Duodenal mucosa (tissue), 2 donors: ENCODE measurements around the gene SMPD3.

Experiments
- H3K27ac ChIP-seq: one replicate; pipeline ENCODE4 v1.7.0; 2013; ENCODE audit warnings: low read depth, low read length
- H3K27me3 ChIP-seq, 2 donors: one replicate each; pipeline ENCODE4 v1.7.0; 2013; ENCODE audit warnings: low read length in 2 of 2, control low read depth in 1 of 2; ENCODE audit not compliant: insufficient read depth in 2 of 2, control insufficient read depth in 1 of 2
- H3K36me3 ChIP-seq, 2 donors: one replicate each; pipeline ENCODE4 v1.7.0; 2013; ENCODE audit warnings: low read length in 2 of 2, control low read depth in 1 of 2; ENCODE audit not compliant: insufficient read depth in 2 of 2, control insufficient read depth in 1 of 2
- H3K4me1 ChIP-seq, 2 donors: one replicate each; pipeline ENCODE4 v1.7.0; 2013; ENCODE audit warnings: low read length in 2 of 2, control low read depth in 1 of 2; ENCODE audit not compliant: insufficient read depth in 2 of 2, control insufficient read depth in 1 of 2
- H3K4me3 ChIP-seq, 2 donors: one replicate each; pipeline ENCODE4 v1.7.0; 2013; ENCODE audit warnings: low read length in 2 of 2, low read depth in 1 of 2
- H3K9ac ChIP-seq, 2 donors: one replicate each; pipeline ENCODE4 v1.7.0; 2013; ENCODE audit warnings: low read length in 2 of 2, low read depth in 1 of 2
- H3K9me3 ChIP-seq, 2 donors: one replicate each; pipeline ENCODE4 v1.7.0; 2013; ENCODE audit warnings: low read length in 2 of 2, control low read depth in 1 of 2; ENCODE audit not compliant: control insufficient read depth in 1 of 2

The SMPD3 gene

DNA sequence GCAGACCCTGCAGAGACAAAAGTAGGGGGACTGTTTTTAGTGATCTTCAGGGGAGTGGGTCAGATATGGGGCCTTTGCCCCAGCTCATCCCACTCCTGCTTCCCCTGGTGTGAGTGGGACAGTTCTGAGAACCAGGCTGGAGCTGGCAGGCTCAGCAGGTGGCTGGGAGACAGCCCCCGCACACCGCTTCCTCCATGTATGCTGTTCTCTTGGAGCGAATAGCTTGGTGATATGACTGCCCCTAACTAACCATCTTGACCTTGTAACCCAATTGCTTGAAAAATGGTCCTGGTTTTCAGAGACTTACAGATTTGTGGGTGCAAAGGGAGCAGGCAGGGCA is 76.0 kb downstream of the SMPD3 start:
- Histone ChIP-seq H3K4me3 (no peak overlapping the region), H3K4me1 (peaks cover 16 to 21% of the 10 kb centered on the region in 2 donors), H3K27ac (no peak overlapping the region)

DNA sequence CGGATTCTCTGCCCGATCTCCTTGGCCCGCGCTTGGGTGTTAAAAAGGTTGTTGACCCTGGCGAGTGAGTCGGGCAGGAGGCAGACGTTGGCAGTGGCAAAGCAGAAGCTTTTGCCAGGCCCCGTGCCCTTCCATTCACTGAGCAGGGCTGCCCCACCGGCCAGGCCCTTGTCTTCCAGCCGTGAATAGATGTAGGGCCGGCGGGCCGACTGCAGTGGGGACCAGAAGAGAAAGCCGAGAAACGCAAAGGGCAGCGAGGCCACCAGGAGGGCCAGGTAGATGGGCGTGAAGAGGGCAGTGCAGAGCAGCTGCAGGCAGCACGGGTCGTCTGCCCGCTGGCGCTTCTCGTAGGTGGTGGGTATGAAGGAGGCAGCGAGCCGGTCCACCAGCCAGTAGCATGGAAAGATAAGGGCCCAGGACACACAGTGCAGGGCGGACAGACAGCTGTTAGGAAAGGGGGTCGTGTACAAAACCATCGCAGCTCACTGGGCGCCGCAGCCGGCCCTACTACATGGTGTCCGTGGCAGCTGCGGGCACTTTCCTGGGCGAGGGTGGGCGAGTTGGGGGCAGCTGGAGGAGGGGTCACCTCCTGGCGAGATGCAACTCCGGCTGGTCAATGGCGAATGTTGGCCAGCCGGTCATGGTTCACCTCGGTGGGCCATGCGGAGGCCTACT is 76.5 kb downstream of the SMPD3 start:
- no peaks in the 10 kb centered on the region for H3K27me3 ChIP-seq
- H3K4me1 ChIP-seq: peaks cover 16 to 21% of the 10 kb centered on the region in 2 donors
- H3K9me3 ChIP-seq: no peaks in the 10 kb centered on the region
- peaks cover 0 to 36% of the 10 kb centered on the region in 2 donors for H3K36me3 ChIP-seq
- no peak overlapping the region for H3K27ac ChIP-seq
- H3K4me3 ChIP-seq: no peak overlapping the region
- H3K9ac ChIP-seq: no peak overlapping the region

More for the DNA sequence above, 76.0 kb downstream of the SMPD3 start:
- Histone ChIP-seq H3K27me3 (no peaks in the 10 kb centered on the region), H3K36me3 (peaks cover 0 to 35% of the 10 kb centered on the region in 2 donors), H3K9ac (no peak overlapping the region), H3K9me3 (no peaks in the 10 kb centered on the region)

DNA sequence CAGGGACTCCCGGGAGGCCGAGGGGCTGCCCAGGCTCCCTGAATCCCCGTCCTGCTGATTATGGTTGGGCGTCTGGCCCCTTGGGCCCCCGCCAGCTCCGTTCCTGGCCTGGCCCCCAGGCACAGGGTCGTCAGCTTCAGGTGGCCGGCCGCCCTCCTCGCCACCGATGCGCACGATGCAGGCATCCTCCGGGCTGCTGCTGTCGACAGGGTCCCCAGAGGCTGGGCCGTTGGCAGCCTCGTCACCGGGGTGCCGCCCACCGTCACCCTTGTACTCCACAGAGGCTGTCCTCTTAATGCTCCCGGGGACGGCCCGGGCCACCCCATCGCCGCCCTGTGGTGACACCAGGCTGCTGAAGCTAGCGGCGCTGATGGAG is 77.0 kb downstream of the SMPD3 start:
- no peak overlapping the region for H3K4me3 ChIP-seq
- no peaks in the 10 kb centered on the region for H3K9me3 ChIP-seq
- peaks cover 16 to 22% of the 10 kb centered on the region in 2 donors for H3K4me1 ChIP-seq
- peaks cover 1 to 37% of the 10 kb centered on the region in 2 donors for H3K36me3 ChIP-seq
- H3K27me3 ChIP-seq: no peaks in the 10 kb centered on the region
- no peak overlapping the region for H3K27ac ChIP-seq
- H3K9ac ChIP-seq: no peak overlapping the region

DNA sequence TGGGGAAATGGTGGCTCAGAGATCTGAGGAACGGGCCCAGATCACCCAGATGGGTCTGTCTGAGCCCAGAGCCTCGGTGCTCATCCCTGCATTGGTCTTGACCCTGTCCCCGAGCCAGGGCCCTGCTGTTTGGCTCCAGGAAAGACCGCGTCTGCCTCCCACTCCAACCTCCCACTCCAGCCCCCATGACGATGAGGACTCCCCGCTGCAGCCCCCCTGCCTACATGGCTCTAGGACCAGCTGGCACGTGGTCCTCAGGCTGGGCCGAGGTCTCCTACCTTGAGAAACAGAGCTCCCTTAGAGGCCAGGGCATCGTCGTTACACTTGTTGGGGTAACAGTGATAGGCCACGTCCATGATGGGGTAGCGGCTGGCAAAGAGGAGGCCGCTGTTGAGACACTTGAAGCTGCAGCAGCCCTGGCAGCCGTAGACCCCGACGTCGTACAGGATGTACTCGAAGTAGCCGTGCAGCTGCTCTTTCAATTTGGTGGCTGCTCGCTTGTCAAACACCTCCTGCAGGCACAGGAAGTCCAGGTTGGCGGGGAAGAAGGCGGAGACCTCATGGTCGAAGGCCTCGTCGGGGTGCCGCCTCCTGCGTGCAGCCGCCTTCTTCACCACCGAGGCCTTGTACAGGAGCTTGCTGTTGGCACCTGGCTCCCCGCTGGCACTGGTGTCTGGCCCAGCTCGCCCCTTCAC is 77.6 kb downstream of the SMPD3 start:
- Histone ChIP-seq H3K27ac (no peak overlapping the region), H3K27me3 (no peaks in the 10 kb centered on the region), H3K9ac (no peak overlapping the region), H3K4me3 (no peak overlapping the region), H3K4me1 (peaks cover 17 to 27% of the 10 kb centered on the region in 2 donors), H3K36me3 (peaks cover 5 to 43% of the 10 kb centered on the region in 2 donors), H3K9me3 (no peaks in the 10 kb centered on the region)

DNA sequence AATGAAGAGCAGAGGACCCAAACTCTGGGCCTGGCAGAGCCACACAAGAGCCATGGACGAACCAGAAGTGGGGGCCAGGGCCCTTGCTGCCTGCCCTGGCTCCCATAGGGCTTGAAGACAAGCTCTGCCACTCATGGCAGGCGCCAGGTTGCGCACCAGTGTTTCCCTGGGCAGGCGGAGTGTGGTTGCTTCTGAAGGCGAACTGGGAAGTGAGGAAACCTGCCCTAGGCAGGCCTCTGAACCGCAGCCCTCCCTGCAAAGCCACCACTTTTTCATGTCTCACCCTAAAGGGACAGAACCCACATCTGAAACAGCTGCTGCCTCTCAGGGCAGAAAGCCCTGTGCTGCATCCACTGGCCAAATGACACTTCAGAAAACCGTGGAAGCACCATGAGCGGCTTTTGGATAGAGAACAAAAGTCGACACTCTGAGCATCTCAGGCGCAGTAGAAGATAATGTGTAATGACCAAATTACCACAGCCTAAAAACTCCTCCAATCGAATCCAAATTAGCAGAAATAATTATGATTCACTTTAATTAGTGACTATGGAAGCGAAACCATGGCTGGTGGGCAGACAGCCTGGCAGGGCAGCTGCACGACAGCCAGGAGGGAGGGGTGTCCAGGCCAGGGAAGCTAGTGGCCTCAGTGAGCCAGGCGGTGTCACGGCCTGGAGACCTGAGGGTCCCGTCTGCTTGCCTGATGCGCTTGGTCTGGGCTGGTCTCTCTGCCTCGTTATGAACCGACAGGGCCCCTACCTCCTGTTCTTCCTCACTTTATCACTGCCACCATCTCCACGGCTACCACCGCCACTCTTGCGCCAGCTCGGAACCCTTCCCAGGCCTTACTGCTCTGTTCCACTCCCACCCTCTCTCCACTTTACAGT is 78.4 kb downstream of the SMPD3 start:
- H3K27me3 ChIP-seq: no peaks in the 10 kb centered on the region
- H3K9me3 ChIP-seq: no peaks in the 10 kb centered on the region
- no peak overlapping the region for H3K9ac ChIP-seq
- peaks cover 25 to 30% of the 10 kb centered on the region in 2 donors for H3K4me1 ChIP-seq
- no peak overlapping the region for H3K27ac ChIP-seq
- peaks cover 5 to 45% of the 10 kb centered on the region in 2 donors for H3K36me3 ChIP-seq
- H3K4me3 ChIP-seq: no peak overlapping the region

DNA sequence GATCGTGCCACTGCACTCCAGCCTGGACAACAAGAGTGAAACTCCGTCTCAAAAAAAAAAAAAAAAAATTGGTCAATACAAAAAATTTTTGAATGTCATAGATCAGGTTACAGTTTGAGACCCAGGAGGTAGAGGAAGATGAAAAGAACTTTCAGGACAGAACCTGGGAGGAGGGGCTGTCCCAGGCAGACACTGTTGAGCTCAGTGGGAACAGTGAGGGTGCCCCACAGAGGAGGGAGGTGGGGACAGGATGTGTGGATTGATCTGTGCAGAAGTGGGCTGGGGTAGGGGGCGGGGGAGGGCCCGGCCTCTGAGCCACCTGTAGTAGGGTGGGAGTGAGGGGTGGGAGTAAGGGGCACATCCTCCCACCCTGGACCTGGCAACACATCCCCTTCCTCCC is 79.1 kb downstream of the SMPD3 start:
- H3K4me3 ChIP-seq: no peak overlapping the region
- H3K9ac ChIP-seq: no peak overlapping the region
- no peaks in the 10 kb centered on the region for H3K9me3 ChIP-seq
- H3K27ac ChIP-seq: no peak overlapping the region
- peaks cover 5 to 53% of the 10 kb centered on the region in 2 donors for H3K36me3 ChIP-seq
- H3K4me1 ChIP-seq: peaks cover 25 to 38% of the 10 kb centered on the region in 2 donors
- no peaks in the 10 kb centered on the region for H3K27me3 ChIP-seq

DNA sequence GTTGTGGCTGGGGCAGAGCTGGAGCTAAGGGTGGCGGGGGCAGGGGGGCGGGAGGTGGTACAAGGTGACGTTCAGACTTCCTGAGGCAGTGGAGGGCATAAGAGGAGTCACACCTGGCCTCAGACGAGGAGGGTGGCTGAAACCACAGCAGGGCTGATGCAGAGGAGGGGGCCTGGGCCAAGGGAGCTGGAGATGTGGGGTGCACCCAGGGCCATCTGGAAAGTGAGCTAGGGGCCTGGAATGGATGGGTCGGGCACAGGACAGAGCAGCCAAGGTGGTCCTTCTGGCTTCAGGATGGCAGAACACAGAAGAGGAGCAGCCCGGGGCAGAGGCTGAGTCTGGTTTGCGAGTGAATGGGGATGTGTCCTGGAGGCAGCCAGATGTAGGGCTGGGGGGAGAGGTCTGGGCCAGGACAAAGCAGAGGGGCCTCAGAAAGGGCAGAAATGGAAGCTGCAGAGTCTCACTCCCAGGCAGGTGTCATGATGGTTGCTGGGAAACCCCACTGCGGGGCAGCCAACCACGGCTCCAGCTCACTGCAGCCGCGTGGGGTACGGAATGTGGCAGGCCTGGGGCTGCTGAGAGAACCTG is 79.9 kb downstream of the SMPD3 start:
- peaks cover 31 to 44% of the 10 kb centered on the region in 2 donors for H3K4me1 ChIP-seq
- no peaks in the 10 kb centered on the region for H3K27me3 ChIP-seq
- H3K36me3 ChIP-seq: peaks cover 10 to 60% of the 10 kb centered on the region in 2 donors
- no peak overlapping the region for H3K4me3 ChIP-seq
- no peak overlapping the region for H3K9ac ChIP-seq
- H3K27ac ChIP-seq: no peak overlapping the region
- H3K9me3 ChIP-seq: no peaks in the 10 kb centered on the region

DNA sequence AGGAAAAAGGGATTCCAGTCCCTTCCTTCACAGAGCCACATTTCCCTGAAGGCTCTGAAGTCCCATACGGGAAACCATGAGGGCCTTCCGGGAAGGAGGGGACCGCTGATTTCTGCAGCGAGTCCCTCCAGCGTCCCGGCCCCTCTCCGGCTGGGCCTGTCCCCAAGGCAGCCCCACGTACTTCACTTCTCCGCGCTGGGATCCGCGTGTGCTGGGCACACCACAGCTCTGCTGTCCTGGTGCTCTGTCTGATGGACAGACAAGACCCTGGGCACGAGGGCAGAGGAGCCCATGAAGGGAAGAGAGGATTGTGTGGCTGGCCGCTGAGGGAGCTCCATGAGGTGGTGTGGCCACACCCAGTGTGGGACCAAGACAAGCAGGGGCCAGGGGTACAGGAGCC is 80.4 kb downstream of the SMPD3 start:
- peaks cover 10 to 65% of the 10 kb centered on the region in 2 donors for H3K36me3 ChIP-seq
- H3K9me3 ChIP-seq: no peaks in the 10 kb centered on the region
- peaks cover 31 to 44% of the 10 kb centered on the region in 2 donors for H3K4me1 ChIP-seq
- no peak overlapping the region for H3K27ac ChIP-seq
- no peaks in the 10 kb centered on the region for H3K27me3 ChIP-seq
- H3K4me3 ChIP-seq: no peak overlapping the region
- H3K9ac ChIP-seq: no peak overlapping the region

DNA sequence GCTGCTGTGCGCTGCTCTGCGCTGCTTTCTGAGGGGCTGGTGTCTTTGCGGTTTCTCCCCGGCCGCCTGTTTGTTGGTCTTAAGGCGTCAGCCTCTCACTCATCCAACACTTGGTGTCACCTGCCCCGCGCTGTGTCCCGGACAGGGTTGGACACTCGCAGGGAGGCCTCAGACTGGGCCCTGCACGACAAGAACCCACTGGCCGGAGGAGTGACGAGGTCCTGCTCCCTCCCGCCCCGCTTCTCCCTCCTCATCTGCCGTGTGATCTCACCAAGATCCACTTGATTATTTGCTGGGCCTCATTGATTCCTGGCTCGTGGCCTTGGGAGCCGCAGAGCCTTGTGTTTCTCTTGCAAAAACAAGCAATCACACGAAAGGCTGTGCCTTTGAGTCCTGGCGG is 80.9 kb downstream of the SMPD3 start:
- no peaks in the 10 kb centered on the region for H3K27me3 ChIP-seq
- H3K36me3 ChIP-seq: peaks cover 10 to 67% of the 10 kb centered on the region in 2 donors
- no peak overlapping the region for H3K4me3 ChIP-seq
- H3K9me3 ChIP-seq: no peaks in the 10 kb centered on the region
- H3K4me1 ChIP-seq: peaks cover 31 to 44% of the 10 kb centered on the region in 2 donors
- no peak overlapping the region for H3K9ac ChIP-seq
- H3K27ac ChIP-seq: no peak overlapping the region
